Prostate gland (tissue), 2 donors: ENCODE results near the gene SBF1. TPM values are rescaled to one million over a fixed set of nuclear protein-coding genes. Genes with fewer than 3 reads are reported as not detected.

Source experiments
- DNase-seq: peaks from one replicate; pipeline ENCODE4 v3.0.0-alpha.2; 2019; ENCODE audit warnings: low spot score
- H3K27ac ChIP-seq, 2 donors: fragments of 200-600 bp; sonication (generic); 2 replicates each; pipeline ENCODE4 v1.5.1; 2017 to 2019
- H3K27me3 ChIP-seq: fragments of 200-600 bp; sonication (generic); replicated peaks from 2 replicates; pipeline ENCODE4 v1.5.1; 2019; ENCODE audit not compliant: insufficient read depth
- H3K36me3 ChIP-seq, 2 donors: fragments of 200-600 bp; sonication (generic); 1 replicate in 1 of 2; 2 replicates in 1 of 2; pipeline versions ENCODE4 v1.5.1 to v1.8.1; 2017 to 2019
- H3K4me1 ChIP-seq: fragments of 200-600 bp; sonication (generic); replicated peaks from 2 replicates; pipeline ENCODE4 v1.5.1; 2019
- H3K4me3 ChIP-seq, 2 donors: fragments of 200-600 bp; sonication (generic); 2 replicates each; pipeline ENCODE4 v1.5.1; 2017 to 2019
- H3K9me3 ChIP-seq: fragments of 200-600 bp; sonication (generic); 2 replicates; pipeline ENCODE4 v1.5.1; 2017
- CTCF ChIP-seq, 4 experiments: fragments of 200-600 bp in 2 of 4; fragments of 450-650 bp in 2 of 4; sonication (generic) in 2 of 4; IDR thresholded peaks; 1 replicate in 3 of 4; 2 replicates in 1 of 4; pipeline ENCODE4 v1.5.1; 2016 to 2019; ENCODE audit warnings: antibody characterized with exemption in 4 of 4, mild to moderate bottlenecking in 2 of 4, moderate library complexity in 2 of 4
- POLR2A ChIP-seq: fragments of 450-650 bp; IDR thresholded peaks from one replicate; pipeline ENCODE4 v1.6.1; 2016; ENCODE audit warnings: antibody characterized with exemption, mild to moderate bottlenecking
- POLR2AphosphoS5 ChIP-seq: sonication (generic); formaldehyde crosslinking; IDR thresholded peaks from one replicate; pipeline ENCODE4 v1.6.1; 2017; ENCODE audit warnings: antibody characterized with exemption
- WGBS: methylation state at CpG from one replicate; pipeline ENCODE4 v1.1.5; 2018; 5-methylcytosine and 5-hydroxymethylcytosine counted together
- intact Hi-C: fragments of 100-400 bp; cut with DNase I; formaldehyde crosslinking; loops from one replicate; pipeline ENCODE4 v1.14.2; 2022
- total RNA-seq, 2 donors: library from RNA; depleted of rRNA; stranded (reverse); fragments of >200 nt; gene quantifications; one replicate each; pipeline ENCODE4 v1.1.0, GENCODE V29; 2016

SBF1 gene
- total RNA-seq, 2 donors from 2014 or later = 44.9 to 144 TPM

DNA sequence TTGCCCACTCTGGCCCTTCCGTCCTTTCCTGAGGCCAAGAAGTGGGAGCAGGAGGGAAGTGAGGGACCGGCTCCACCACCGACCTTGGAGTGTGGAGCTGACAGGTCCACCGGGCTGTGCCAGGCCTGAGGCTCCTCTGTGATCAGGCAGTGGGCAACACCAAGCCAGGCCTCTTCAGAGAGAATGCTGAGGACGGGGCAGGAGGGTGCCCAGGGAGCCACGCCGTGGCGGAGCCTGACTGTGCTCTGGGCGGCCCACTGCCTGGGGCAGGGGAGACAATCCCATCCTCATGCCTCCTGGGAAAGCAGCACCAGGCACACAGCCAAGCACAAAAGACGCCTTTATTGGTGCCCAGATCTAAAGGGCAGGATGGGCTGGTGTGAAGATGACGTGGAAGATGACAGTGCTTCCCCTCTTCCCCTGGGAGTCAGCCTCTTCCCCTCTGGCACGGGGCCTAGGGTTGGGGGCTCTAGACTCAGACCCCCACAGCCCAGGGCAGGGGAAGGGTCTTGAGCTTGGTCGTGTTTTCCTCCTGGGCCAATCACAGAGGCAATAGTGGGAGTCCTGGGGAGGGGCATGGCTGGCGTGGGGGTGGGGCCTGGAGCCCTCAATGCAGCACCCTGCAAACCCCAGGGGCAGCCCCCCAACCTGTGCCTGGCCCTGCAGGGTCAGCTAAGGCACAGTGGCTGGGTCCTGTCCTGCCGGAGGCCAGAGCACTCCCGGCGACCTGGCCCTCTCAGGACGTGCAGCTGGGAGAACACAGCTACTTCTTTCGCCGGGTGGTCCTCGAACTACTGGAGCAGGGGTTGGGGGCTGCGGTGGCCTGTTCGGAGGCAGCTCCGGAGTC, 28.0 kb upstream of the SBF1 start:
- TF ChIP-seq POLR2A = no peak
- intact Hi-C loops = no loop called here
- Histone ChIP-seq H3K27me3 (no peaks in the 10 kb centered on the region), H3K9me3 (no peaks in the 10 kb centered on the region), H3K27ac (no peak overlapping the region), H3K36me3 (peaks cover 0 to 14% of the 10 kb centered on the region in 2 donors), H3K4me3 (no peak overlapping the region), H3K4me1 (peaks cover 9% of the 10 kb centered on the region)
- no peak for DNase-seq
- WGBS = 88% methylated on average over 24 of the region's 24 CpGs

DNA sequence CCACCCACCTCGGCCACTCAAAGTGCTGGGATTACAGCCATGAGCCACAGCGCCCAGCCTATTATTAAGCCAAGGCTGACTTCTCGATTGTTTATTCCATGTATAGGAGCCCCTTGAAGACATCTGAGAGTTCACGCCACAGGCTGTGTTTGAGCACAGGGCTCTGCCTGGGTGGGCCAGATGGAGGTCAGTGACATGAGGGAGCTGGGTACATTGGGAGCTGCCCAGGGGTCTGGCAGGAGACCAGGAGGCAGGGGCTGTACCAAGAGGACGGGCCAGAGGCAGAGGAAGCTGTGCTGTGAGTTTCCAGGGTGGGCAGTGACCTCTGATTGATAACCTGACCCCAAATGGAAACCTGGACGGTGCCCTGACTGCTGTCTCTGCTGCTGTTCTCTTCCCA, 27.3 kb upstream of the SBF1 start:
- Histone ChIP-seq H3K9me3 (no peaks in the 10 kb centered on the region), H3K27ac (no peak overlapping the region), H3K27me3 (no peaks in the 10 kb centered on the region), H3K4me3 (no peak overlapping the region), H3K4me1 (peaks cover 9% of the 10 kb centered on the region), H3K36me3 (peaks cover 0 to 14% of the 10 kb centered on the region in 2 donors)
- 82% methylated on average over 6 of the region's 6 CpGs for WGBS
- no peak for DNase-seq
- TF ChIP-seq POLR2A (no peak), CTCF (IDR thresholded peaks at IDR 0.05) (no peak), POLR2AphosphoS5 (no peak)
- intact Hi-C loops = no loop called here

GRCh38 chr22:50500452-50500851, 25.6 kb upstream of the SBF1 start:
- Histone ChIP-seq H3K9me3 (no peaks in the 10 kb centered on the region), H3K4me1 (no peaks in the 10 kb centered on the region), H3K36me3 (peaks cover 0 to 10% of the 10 kb centered on the region in 2 donors), H3K27me3 (no peaks in the 10 kb centered on the region), H3K4me3 (no peak overlapping the region), H3K27ac (no peak overlapping the region)
- intact Hi-C loops = no loop called here
- 95% methylated on average over 12 of the region's 12 CpGs for WGBS
- DNase-seq = no peak
- TF ChIP-seq CTCF (IDR thresholded peaks at IDR 0.05) (no peak), POLR2A (no peak), POLR2AphosphoS5 (no peak)

DNA sequence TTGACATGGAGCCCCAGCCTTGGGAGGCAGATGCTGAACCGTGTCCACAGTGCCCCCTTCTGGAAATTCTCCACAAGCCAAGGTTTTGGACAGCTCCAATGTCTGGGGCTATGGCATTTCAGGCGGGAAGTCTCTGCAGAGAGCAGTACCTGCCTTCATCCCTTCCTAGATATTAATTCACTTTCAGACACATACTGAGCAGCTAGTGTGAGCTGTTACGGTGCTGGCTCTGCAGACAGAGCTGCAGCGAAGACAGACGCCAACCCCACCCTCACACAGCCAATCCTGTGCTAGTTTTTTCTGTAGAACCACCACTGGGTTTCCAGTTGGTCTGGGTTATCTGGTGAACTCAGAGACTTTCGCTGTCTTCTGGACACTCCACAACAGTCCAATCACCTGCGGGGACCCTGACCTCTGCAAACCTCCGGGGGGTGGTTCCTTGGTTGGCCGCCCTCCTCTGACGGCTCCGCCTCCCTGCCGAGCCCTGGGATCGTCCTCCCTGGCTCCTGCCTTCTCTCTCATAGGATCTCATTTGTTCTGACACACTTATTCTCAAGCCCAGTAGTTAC, 23.6 kb upstream of the SBF1 start:
- Histone ChIP-seq H3K36me3 (no peaks in the 10 kb centered on the region), H3K27ac (no peak overlapping the region), H3K4me1 (no peaks in the 10 kb centered on the region), H3K9me3 (no peaks in the 10 kb centered on the region), H3K4me3 (no peak overlapping the region), H3K27me3 (no peaks in the 10 kb centered on the region)
- WGBS = 10% methylated on average over 13 of the region's 13 CpGs
- intact Hi-C loops = no loop called here
- peak; percentile 16 for TF ChIP-seq POLR2AphosphoS5
- TF ChIP-seq CTCF (IDR thresholded peaks at IDR 0.05) = peak in 3 of 4 experiments; percentile 41 to 71 (median 58)
- no peak for TF ChIP-seq POLR2A
- DNase-seq = peak; percentile 66

GRCh38 chr22:50497093-50497492, 22.3 kb upstream of the SBF1 start:
- Histone ChIP-seq H3K27ac (no peak overlapping the region), H3K36me3 (no peaks in the 10 kb centered on the region), H3K9me3 (no peaks in the 10 kb centered on the region), H3K4me3 (no peak overlapping the region), H3K4me1 (no peaks in the 10 kb centered on the region), H3K27me3 (no peaks in the 10 kb centered on the region)
- 73% methylated on average over 6 of the region's 6 CpGs for WGBS
- intact Hi-C loops = no loop called here
- DNase-seq = no peak
- TF ChIP-seq POLR2A = no peak
- TF ChIP-seq POLR2AphosphoS5 = no peak
- TF ChIP-seq CTCF (IDR thresholded peaks at IDR 0.05) = no peak
